GM12801 (cell line): ENCODE data around the gene TSPAN18.

Source experiments
- CTCF ChIP-seq: IDR thresholded peaks from one replicate; pipeline ENCODE4 v1.5.1; 2011; ENCODE audit warnings: control low read depth; ENCODE audit not compliant: insufficient read length; ENCODE audit errors: extremely low read depth

Gene TSPAN18

GRCh38 chr11:44711787-44712608 lies 14.8 kb upstream of the TSPAN18 start:
- TF ChIP-seq CTCF: no peak

- no peak for TF ChIP-seq CTCF
These were observed 13.7 kb upstream of the TSPAN18 start for GRCh38 chr11:44713022-44713421.

GRCh38 chr11:44716256-44716655 lies 10.5 kb upstream of the TSPAN18 start:
- TF ChIP-seq CTCF: no peak

GRCh38 chr11:44718057-44718456 lies 8.7 kb upstream of the TSPAN18 start:
- TF ChIP-seq CTCF: no peak

- TF ChIP-seq CTCF: no peak
These were observed 8.0 kb upstream of the TSPAN18 start for GRCh38 chr11:44718612-44719390.

- TF ChIP-seq CTCF: no peak
These were observed 1.6 kb upstream of the TSPAN18 start for GRCh38 chr11:44725016-44725685.

- no peak for TF ChIP-seq CTCF
These were observed 942 bp upstream of the TSPAN18 start for GRCh38 chr11:44725757-44726282.
